ENCODE data around the gene SETD1A. TPM values are rescaled to one million over a fixed set of nuclear protein-coding genes. Genes with fewer than 3 reads are reported as not detected.

Gene SETD1A
- polyA plus RNA-seq, 1 donor, result 11.9 TPM

DNA sequence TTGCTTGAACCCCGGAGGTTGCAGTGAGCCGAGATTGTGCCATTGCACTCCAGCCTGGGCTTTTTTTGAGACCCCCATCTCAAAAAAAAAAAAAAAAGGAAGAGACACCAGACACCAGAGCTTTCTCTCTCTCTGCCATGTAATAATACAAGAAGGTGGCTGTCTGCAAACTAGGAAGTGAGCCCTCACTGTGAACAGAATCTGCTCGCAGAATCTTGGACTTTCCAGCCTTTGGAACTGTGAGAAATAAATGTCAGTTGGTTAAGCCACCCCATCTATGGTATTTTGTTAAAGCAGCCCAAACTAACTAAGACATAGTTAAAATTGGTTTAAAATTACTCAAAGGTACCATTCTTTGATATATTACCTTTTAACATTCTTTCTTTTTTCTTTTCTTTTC lies 63.0 kb downstream of the SETD1A start:
- no peak for DNase-seq (ENCODE audit: low read depth)

GRCh38 chr16:31022544-31023251 lies 65.1 kb downstream of the SETD1A start:
- no peak for DNase-seq (ENCODE audit: low read depth)

DNA sequence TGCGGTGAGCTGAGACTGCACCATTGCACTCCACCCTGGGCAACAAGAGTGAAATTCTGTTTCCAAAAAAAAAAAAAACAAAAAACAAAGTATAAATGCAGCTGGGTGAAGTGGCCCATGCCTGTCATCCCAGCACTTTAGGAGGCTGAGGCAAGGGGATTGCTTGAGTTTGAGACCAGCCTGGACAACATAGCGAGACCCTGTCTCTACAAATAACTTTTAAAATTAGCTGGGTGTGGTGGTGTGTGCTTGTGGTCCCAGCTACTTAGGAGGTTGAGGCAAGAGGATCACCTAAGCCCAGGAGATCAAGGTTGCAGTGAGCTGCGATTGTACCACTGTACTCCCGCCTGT lies 65.7 kb downstream of the SETD1A start:
- no peak for DNase-seq (ENCODE audit: low read depth)

DNA sequence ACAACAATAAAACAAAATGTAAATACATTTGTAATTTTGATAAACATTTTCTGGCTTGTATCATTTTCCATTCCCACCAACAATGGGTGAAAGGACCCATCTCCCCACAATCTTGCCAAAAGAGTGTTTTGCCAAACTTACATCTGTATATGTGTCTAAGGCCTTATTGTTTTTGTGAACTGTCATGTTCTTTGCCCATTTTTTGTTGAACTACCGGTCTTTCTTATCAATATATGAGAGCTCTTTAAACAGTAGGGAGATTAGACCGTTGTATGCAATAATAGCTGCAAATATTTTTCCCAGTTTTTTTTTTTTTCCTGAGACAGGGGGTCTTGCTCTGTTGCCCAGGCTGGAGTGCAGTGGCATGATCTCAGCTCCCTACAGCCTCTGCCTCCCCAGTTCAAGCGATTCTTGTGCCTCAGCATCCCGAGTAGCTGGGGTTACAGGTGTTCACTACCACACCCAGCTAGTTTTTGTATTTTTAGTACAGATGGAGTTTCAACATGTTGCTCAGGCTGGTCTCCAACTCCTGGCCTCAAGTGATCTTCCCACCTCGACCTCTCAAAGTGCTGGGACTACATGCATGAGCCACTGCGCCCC lies 66.2 kb downstream of the SETD1A start:
- DNase-seq (ENCODE audit: low read depth), result no peak

- no peak for DNase-seq (ENCODE audit: low read depth)
Observed at GRCh38 chr16:31025339-31025738, 67.8 kb downstream of the SETD1A start.

- no peak for DNase-seq (ENCODE audit: low read depth)
Observed at GRCh38 chr16:31029272-31029671, 71.7 kb downstream of the SETD1A start.

DNA sequence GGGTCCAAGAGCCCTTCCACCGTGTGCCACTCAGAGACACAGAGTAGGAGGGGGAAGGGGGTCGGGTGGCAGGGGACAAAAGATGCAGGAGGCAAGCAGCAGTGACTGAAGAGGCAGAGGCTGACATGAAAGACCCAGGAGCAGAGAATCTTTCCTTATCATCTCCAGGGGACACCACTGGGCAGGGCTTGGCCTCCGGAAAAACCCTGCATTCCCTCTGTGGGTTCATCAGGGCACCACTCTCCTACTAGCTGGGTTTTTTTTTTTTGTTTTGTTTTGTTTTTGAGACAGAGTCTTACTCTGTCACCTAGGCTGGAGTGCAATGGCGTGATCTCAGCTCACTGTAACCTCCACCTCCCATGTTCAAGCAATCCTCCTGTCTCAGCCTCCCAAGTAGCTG lies 73.7 kb downstream of the SETD1A start:
- no peak for DNase-seq (ENCODE audit: low read depth)

DNA sequence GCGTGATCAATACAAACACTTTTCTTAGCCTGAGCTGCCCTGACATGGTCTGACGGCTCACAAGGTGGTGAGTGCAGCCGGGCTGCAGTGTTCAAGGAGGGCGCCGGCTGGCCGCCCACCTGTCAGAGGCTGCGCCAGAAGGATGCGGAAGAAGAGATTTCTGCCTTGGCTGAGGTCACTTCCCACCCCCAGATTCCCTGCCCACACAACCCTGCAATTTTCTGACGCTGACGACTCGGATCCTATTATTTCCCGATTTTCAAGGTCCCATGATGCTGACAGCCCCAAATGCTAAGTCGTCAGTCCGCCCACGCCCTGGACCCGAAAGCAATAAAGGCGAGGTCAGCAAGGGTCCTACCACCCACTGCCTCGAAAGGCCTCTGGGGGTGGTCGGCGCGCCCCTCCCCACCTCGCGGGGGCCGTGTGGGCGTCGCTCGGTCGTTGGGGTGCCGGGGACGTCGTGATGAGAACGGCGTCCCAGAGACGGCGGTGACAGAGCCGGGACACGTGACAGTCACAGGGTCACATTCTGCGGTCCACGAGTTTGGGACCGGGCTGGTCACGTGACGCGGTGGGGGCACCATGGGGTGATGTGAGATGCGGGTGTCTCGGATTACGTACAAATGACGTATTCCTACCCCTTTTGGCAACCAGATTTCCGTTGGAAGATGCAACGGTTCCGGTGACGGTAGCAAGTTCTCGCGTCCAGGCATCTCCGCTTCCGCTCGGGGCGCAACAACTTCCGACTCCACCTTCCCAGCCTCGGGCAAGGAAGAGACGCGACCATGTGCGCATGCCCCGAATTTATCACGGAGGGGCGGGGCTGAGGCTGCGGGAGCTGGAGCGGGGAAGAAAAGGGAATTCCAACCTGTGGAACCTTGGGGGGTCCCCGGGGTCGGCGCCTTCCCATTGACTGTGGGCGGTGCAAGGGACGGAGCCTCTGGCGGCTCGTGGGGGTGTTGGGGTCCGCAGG lies 75.5 kb downstream of the SETD1A start, which contains the start of gene STX4:
STX4 (plus strand) TSS at position 823 of the 973 bp plus-strand sequence. CDS start 248 bp downstream, outside the sequence.
- peak; percentile 96 for DNase-seq (ENCODE audit: low read depth)

GRCh38 chr16:31033709-31034492 lies 76.3 kb downstream of the SETD1A start:
- DNase-seq (ENCODE audit: low read depth), result peak; percentile 78

Other genes starting within 250 kb of the SETD1A start
- gene PHKG2, start 209.3 kb upstream of the SETD1A start, polyA plus RNA-seq (ENCODE audit: insufficient read length), result 12.7 TPM
- gene CFAP119, start 195.7 kb upstream of the SETD1A start, polyA plus RNA-seq (ENCODE audit: insufficient read length), result 1.3 TPM
- gene RNF40, start 195.4 kb upstream of the SETD1A start, polyA plus RNA-seq (ENCODE audit: insufficient read length), result 40.2 TPM
- 12.3 TPM for gene ZNF629, start 170.5 kb upstream of the SETD1A start, polyA plus RNA-seq (ENCODE audit: insufficient read length)
- 29.0 TPM for gene BCL7C, start 63.7 kb upstream of the SETD1A start, polyA plus RNA-seq (ENCODE audit: insufficient read length)
- 12.8 TPM for gene CTF1, start 61.1 kb upstream of the SETD1A start, polyA plus RNA-seq (ENCODE audit: insufficient read length)
- 10.9 TPM for gene FBXL19, start 34.2 kb upstream of the SETD1A start, polyA plus RNA-seq (ENCODE audit: insufficient read length)
- 9.9 TPM for gene ORAI3, start 8.7 kb upstream of the SETD1A start, polyA plus RNA-seq (ENCODE audit: insufficient read length)
- 8.9 TPM for gene HSD3B7, start 27.5 kb downstream of the SETD1A start, polyA plus RNA-seq (ENCODE audit: insufficient read length)
- gene STX1B, start 52.9 kb downstream of the SETD1A start, polyA plus RNA-seq (ENCODE audit: insufficient read length), result 1.9 TPM
- gene STX4, start 75.8 kb downstream of the SETD1A start, polyA plus RNA-seq (ENCODE audit: insufficient read length), result 43.0 TPM
- gene ZNF668, start 116.5 kb downstream of the SETD1A start, polyA plus RNA-seq (ENCODE audit: insufficient read length), result 8.7 TPM
- gene ZNF646, start 116.7 kb downstream of the SETD1A start, polyA plus RNA-seq (ENCODE audit: insufficient read length), result 10.0 TPM
- gene PRSS53, start 131.2 kb downstream of the SETD1A start, polyA plus RNA-seq (ENCODE audit: insufficient read length), result 4.9 TPM
- 61.3 TPM for gene VKORC1, start 137.0 kb downstream of the SETD1A start, polyA plus RNA-seq (ENCODE audit: insufficient read length)
- 25.2 TPM for gene BCKDK, start 150.6 kb downstream of the SETD1A start, polyA plus RNA-seq (ENCODE audit: insufficient read length)
- gene KAT8, start 159.9 kb downstream of the SETD1A start, polyA plus RNA-seq (ENCODE audit: insufficient read length), result 54.9 TPM
- gene PRSS8, start 178.0 kb downstream of the SETD1A start, polyA plus RNA-seq (ENCODE audit: insufficient read length), result 0.09 TPM
- 1.0 TPM for gene PRSS36, start 192.3 kb downstream of the SETD1A start, polyA plus RNA-seq (ENCODE audit: insufficient read length)
- 351 TPM for gene FUS, start 222.4 kb downstream of the SETD1A start, polyA plus RNA-seq (ENCODE audit: insufficient read length)
- 4.8 TPM for gene PYCARD, start 245.0 kb downstream of the SETD1A start, polyA plus RNA-seq (ENCODE audit: insufficient read length)